HG03025 (cell line): Measurements from ENCODE around the gene ATP11C.
A peak's percentile ranks its signal among the peaks of the same experiment; 100 is the strongest.
"Not testable (repeated sequence)": the region's sequence is repeated elsewhere in the genome, so short reads cannot be mapped to it uniquely, and the experiment has no call there.

Experiments used
- ATAC-seq: cut with Tn5 transposase; IDR thresholded peaks from one replicate; pipeline ENCODE4 v1.9.1; 2021; ENCODE audit warnings: mild to moderate bottlenecking, moderate library complexity; ENCODE audit not compliant: unreplicated experiment, low FRiP score

ATP11C gene

DNA sequence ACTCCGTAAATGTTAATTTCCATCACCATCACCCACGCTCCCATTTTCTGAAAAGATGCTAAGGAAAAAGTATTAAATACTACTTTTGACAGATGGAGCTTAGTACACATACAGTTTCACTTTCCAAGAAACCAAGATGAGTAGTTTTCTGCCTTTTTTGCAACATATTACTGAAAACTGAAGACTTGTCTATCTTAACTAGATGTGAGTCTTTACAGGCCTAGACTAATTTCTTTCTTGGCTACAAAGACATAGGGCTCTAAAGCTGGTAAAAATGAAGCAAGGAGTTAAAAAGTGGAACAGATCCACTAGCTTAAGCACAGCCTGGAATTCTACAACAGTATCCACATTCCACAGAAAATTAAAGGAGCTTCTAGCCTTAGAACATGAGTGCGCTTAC lies 68.2 kb downstream of the ATP11C start:
- no peak for ATAC-seq

DNA sequence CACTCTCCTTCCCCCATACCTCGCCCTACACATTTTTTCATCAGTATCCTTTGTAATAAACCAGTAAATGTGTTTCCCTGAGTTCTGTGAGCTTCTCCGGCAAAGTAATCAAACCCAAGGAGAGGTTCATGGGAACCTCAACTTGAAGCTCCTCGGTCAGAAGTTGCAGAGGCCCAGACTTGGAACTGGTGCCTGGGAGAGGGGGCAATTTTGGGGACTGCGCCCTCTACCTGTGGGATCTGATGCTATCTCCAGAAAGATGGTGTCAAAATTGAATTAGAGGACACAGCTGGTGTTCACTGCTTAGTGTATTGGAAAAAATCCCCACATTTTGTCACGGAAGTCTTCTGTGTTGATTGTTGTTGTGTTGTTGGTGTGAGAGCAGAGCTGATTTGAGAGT lies 70.6 kb downstream of the ATP11C start:
- ATAC-seq = no peak

DNA sequence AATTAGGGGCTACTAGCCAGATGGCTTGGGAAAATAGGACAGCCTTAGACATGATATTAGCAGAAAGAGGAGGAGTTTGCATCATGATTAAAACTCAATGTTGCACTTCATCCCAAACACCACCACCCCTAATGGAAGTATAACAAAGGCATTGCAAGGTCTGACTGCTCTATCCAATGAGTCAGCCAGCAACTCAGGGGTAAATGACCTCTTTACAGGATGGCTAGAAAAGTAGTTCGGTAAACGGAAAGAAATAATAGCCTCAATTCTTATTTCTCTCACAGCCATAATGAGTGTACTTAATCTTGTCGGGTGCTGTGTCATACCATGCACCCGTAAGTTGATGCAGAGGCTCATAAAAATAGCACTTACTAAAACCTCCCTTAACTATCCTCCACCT lies 76.0 kb downstream of the ATP11C start:
- ATAC-seq = not testable (repeated sequence)

DNA sequence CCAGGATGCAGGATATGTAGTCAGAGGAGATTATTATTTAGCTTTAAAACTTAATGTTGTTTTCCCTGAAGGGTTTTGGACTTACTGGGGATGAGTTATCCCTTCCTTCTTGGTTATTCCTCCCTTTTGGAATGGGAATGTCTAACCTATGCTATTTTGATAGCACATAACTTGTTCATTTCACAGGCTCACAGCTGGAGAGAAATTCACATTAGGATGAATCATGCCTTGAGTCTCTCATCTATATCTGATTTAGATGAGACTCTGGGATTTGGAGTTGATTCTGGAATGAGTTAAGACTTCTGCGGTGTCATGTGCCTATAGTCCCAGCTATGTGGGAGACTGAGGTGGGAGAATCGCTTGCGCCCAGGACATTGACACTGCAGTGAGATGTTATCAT lies 81.1 kb downstream of the ATP11C start:
- no peak for ATAC-seq

- no peak for ATAC-seq
Measured at GRCh38 chrX:139850968-139851367, 81.9 kb downstream of the ATP11C start.

DNA sequence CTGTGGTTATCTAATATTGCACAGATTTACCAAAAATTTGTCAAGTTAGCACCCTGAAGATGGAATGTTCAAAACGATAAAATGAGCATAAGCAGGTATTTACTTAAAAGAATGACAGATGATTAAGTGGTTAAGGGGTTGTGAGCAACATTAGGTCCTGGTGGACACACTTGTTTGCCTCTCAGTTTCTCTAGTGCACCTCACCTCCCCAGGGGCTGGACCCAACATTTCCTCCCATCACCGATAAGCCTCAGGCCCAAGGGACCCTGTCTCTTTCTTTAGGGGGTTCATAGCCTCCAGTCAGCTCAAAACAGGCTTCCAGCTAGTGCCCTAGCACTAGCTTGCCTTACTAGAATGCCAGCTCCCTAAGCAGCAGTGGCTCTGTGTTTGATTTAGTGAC lies 88.0 kb downstream of the ATP11C start:
- ATAC-seq = no peak

- ATAC-seq = no peak
Measured at GRCh38 chrX:139844163-139844562, 88.7 kb downstream of the ATP11C start.

GRCh38 chrX:139842326-139843185 lies 90.3 kb downstream of the ATP11C start:
- no peak for ATAC-seq

DNA sequence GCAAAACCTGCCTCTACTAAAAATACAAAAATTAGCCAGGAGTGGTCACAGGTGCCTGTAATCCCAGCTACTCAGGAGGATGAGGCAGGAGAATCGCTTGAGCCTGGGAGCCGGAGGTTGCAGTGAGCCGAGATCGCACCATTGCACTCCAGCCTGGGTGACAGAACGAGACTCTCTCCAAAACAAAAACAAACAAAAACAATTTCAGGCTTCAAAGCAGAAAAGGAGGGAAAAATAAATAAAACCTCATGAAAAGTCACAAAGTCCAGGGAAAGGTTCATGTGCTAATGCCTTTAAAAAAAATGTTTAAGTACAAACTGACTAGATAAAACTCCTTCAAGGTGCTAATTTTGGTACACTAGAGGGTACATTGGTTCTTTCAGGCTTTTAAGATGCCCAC lies 96.5 kb downstream of the ATP11C start:
- ATAC-seq = not testable (repeated sequence)

DNA sequence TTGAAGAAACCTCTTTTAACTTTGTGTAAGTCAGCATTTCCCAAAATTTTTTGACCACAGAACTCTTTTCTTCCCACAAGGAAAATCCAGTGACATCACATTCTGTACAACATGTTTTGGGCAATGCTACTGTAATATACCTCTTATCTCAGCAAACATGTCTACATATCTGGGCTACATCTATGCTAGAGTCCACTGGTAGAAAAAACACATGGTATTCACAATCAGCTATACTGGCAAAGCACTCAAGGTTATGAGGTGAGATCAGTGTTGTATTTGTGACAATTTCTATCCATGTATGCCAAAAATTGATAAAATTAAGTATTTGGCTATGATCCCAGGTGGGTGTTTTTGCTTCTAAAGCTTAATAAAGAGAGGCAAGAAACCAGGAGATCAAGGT lies 98.0 kb downstream of the ATP11C start:
- ATAC-seq = no peak

DNA sequence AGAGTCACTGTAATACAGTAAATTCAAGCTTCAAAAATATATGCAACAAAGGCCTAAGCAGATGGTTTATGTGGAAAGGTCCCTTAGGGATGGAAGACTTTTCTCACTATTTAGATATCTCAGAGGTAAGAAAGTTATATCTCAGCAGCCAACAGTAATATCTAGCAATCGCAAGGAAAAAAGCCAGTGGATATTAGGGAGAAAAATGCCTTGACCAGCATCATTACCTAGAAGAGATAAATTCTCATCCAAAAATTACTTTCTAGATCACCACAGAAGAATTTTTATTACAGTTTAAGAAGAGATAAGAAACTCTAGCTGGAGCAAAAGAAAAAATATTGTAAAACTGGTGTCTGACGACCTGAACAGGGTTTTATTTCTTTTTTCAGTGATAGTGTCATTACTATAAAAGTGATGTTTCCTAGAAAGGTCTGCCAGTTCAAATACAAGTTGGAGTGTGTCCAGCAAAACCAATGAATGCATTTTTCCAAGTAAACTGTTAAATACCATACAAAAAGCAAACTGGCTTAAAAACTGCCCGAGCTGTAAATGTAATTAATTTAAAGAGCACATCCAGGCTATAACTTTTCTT lies 100.0 kb downstream of the ATP11C start:
- no peak for ATAC-seq

DNA sequence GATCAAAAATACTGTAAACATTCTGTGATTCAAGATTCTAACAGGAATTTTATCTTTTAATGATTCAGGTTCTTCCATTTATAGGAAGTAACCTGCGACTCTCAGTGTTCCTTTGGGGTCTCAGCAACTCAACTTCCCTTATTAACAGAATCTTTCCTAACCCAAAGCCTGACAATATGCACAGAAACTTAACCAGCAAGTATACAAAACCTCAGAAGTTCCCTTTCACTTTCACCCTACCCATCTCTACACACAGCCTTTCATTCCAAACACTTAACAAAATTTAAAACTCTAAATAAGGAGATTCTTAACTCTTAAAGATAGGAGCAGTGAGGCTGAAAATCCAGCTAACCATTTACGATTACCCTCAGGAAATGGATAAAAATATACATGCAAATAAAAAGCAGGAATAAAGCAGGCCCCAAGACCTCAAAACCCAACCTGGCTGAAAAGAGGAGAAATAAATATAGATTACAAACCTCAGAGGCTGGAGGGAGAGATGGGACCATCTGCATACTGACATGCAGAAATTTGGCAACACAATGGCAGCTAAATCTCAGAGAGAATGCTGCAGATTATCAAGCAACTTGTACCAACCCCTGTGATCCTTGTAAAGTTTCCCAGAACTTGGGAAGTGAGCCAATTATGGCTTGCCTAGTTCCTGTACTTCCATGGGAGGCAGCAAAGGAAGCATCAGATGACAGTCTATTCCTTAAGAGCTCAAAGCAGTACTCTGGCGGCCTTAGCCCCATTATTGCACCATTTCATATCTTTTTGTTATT lies 101.0 kb downstream of the ATP11C start:
- ATAC-seq = peak; percentile 51

DNA sequence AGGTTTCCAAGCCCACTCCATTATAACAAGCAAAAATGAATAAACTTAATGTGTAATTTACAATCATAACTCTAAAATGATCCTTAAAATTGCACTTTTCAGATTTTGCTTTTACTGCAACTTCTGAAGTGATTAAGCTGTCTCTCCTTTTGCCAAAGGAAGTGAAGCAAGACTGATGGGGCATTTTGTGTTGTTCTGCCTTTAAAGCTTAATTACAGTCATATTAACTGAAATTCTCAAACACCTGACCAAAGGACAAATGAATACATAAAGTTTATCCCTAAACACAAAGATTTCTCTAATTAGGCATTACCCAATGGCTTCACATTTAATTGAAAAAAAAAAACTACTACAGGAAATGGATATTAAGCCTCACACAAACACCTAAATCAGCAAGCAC lies 101.8 kb downstream of the ATP11C start:
- no peak for ATAC-seq

GRCh38 chrX:139828830-139829229 lies 104.0 kb downstream of the ATP11C start:
- ATAC-seq = no peak

DNA sequence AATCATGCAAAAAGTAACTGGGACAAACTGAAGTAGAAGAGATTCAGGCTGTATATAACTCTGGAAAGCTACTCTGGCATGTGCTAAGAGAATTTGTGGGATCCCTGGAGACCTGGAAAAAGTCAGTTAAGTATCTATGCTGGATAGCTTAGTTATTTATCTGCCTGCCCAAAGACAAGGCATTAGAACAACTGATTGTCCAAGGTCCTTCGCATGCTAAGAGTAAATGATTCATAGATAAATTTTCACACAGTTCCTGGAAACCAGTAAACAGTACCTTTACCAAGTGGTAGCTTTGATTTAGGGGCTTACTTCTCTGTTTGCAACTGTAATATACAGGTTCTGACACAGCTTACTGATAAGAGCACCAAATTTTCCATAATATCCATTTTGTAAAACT lies 104.8 kb downstream of the ATP11C start:
- ATAC-seq = no peak

- ATAC-seq = no peak
Measured at GRCh38 chrX:139826065-139827044, 106.5 kb downstream of the ATP11C start.

DNA sequence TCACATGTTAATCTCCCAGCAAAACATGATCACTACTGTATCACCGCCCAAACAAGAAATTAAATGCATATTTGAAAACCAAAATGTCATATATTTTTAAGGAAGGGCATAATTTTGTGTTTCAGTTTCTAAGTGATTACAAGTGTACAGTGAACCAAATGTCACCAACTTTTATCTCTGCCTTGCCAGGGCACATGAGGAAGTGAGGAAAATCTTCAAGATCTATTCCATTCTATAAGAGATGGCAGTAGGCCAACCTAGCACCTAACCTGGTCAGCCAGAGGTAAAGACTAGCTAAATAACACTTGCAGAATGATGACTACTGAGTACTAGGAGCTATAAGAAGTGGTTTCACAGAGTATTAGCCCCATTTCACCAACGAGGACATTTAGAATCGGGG lies 107.2 kb downstream of the ATP11C start:
- ATAC-seq = no peak

DNA sequence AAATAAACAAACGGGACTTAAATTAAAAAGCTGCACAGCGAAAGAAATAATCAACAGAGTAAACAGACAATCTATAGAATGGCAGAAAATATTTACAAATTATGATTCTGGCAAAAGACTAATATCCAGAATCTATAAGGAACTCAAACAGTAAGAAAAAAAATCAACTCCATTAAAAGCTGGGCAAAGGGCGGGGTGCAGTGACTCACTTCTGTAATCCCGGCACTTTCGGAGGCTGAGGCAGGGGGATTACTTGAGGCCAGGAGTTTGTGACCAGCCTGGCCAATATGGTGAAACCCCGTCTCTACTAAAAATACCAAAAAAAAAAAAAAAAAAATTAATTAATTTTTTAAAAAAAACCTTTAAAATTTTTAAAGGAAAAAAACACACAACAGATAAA lies 109.0 kb downstream of the ATP11C start:
- no peak for ATAC-seq

GRCh38 chrX:139820358-139820984 lies 112.4 kb downstream of the ATP11C start:
- no peak for ATAC-seq

- ATAC-seq = no peak
Measured at GRCh38 chrX:139816204-139816603, 116.6 kb downstream of the ATP11C start.
